GM18868 (cell line): ENCODE measurements around the gene TRMO.

Source experiments
- ATAC-seq: cut with Tn5 transposase; IDR thresholded peaks from one replicate; pipeline ENCODE4 v1.9.1; 2021; ENCODE audit warnings: mild to moderate bottlenecking, moderate library complexity; ENCODE audit not compliant: unreplicated experiment

The TRMO gene

DNA sequence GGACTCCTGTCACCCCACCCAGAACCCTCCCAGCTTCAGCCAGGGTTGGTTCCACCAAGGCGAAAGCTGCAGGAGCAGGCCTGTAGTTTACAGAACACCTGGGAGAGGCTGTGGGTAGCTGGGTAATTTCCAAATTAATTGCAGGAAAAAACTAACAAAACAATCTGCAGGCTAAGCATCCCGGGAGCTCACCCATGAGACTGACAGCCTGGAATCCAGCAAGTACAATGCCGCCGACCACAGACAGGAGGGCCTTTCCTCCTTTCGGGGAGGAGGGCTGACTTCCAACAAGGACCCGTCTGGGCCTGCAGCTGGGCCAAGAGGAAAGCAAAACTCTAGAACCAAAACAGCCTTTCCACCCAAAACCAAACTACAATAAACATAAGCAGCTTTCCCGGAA is 59.0 kb downstream of the TRMO start:
- ATAC-seq, result no peak

DNA sequence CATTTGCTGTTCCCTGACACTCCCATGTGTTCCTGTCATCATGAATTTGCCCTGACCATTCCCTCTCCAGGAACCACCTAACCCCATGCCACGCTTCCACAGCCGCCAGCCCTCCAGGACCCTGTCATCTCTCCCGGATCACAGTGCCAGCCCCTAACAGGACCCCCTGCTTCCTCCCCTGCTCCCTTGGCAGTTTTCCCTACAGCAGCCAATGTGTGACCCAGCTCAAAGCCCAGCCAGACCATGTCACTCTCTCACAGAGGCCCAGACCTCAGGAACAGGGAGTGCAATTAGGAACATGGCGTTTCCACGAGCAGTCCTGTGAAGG is 61.2 kb downstream of the TRMO start:
- no peak for ATAC-seq

DNA sequence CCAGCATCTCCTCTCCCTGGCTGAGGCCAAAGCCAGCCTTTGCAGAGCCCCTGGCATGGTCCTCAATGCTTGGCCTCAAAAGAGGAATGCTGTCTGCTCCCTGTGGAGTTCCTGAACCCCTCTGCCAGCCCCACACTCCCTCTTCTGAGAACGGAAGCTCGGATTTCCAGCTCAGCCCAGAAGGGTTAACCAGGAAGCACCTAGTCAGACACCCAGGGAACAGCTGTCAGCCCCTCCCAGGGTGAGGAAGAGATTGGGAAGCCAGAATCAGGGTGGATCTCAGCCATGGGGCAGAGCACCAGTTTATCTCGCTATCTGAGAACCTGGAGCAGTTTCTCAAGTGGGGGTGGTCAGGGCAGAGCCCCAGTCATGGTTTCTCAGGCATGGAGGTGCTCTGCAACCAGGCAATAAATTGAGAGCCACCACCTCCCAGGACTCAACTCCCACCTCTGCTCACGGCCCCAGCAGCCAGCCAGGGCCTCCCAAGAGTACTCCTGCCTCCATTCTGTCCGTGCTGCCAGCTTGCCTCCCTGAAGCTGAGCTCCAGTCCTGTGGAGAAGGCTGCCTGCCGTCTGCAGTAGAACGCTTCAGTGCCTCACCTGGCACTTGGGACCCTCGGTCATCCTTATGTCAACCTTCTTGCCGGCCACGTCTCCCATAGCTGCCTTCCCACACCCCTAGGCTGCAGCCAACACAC is 61.7 kb downstream of the TRMO start:
- ATAC-seq, result no peak

DNA sequence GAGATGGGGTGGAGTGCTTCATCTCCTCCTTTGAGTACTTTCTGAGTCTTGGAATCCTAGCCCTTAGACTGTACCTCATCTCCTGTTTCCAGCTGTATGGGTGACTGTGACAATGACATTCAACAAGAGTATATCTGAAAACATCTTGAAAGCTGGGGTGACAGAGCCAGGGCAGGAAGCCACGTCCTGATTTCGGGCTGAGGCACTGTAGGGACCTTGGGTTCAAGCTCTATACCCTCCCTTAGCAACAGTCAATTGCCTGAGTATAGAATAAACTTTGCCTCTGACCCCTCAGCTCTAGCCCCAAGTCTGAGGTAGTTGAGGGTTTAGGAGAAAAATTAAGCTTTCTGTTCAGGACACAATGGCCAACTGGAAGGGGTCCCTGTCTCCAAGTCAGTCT is 63.0 kb downstream of the TRMO start:
- ATAC-seq, result no peak

DNA sequence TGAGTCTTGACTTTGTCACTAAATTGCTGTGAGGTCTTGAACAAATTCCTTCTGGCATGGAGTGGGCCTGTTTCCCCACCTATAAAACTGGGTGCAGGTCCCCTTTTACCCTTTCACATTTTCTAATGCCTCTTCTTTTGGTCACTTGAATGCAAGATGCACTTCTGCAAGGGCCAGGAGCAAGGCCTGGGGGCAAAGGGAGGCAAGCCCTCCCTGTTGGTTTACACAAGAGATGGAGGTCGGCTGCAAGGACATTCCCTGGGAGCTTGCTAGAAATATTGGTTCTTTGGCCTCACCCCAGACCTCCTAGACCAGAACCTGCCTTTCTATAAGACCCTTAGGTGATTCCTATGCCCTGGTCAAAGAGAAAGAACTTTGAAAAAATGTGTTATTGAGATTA is 63.5 kb downstream of the TRMO start:
- no peak for ATAC-seq

DNA sequence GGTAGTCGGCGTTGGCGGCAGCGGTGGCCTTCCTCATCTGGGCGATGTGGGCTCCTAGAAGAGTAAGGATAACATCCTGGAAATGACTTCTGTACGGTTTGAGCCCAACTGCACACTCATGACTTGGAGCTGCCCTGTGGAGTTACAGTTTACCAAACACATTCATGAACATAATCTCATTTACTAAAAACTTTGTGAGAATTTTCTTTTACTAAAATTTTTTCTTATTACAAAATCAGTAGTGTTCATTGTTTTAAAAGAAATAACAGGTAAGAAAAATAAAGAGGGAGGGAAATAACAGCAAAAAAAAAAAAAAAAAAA is 63.9 kb downstream of the TRMO start:
- no peak for ATAC-seq

DNA sequence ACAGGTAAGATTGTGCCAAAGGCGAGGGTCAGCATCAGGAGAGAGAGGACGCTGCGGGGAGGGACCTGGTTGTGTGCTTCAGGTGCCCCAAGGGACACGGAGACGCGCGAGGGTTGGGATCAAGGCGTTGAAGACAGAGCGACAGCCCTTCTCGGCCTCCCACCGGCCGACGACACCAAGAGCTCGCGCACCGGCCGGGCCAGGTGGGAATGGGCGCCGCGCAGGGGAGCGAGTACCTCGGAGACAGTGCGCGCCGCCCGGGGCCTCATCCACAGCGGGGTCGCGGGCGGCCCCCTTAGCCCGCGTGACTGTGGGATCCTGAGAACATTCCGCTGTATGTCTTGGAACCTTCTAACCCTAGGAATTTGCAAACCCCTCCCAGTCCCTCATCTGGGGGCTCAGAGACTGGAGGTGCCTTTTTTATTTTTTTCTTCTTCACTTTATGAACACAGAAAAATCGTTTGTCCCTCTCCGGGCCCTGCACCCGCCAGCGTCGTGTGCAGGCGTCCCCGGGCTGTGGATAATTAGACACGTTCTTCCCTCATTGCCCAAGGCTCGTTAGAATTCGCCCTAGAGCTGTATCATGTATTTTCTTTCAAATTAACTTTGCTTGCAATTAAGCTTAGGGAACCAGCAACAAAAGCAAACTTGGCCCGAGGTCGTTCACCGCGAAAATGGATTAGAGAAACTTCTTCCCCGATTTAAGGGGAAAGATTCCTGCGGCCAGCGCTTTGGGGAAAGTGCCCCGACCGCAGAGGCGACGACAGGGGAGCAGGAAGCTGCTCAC is 64.5 kb downstream of the TRMO start:
- ATAC-seq, result no peak

DNA sequence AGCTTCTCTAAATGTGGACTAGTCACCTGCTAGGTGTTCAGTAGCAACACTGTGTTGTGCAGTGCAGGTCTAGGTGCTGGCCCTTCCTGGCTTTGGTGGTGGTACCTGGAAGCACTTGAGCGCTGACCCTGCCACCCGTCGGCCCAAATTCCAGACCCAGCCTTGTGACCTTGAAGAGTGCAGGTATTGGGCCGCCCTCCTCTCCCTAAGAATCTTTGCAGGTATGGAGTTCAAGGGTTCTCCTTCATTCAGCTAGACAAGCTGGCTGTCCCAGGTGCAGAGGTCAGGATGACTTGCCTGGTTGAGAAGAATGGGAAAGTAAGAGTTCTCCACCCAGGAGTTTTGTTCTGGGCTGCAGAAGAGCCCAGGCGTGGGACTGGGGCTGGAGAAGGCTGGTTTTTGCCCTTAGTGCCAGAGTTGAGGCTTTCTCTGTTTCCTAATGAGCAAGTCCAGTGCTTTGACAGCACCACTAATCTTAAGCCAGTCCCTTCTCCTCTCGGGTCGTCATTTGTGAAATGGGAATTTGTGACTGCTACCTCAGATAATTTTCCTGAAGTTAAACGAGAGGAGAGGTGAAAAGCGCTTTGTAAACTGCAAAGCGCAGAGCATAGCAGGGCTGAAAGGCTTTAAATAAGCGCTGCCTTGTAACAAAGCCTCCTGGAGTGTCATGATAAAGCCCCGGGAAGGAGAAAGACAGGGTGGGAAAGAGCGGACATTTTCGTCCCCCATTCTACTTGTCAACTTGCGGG is 65.3 kb downstream of the TRMO start:
- no peak for ATAC-seq

DNA sequence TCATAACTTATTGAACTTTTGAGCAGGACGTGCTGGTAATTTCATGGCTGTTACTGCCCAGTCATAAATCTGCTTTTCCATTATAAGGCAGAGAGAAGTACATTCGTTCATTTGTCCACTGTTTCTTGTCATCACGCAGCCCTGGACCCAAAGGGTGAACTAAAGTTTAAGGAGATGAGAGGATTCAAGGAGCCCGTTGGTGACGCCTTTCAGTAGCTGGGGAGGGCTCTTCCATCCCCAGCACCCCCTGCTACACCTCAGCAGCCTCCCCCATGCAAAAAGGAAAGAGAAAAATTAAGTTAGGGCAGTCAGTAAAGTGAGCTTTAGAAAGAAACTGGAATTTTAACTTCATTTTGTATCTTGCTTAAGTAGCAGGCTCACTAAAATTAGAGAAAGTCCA is 66.4 kb downstream of the TRMO start:
- no peak for ATAC-seq

DNA sequence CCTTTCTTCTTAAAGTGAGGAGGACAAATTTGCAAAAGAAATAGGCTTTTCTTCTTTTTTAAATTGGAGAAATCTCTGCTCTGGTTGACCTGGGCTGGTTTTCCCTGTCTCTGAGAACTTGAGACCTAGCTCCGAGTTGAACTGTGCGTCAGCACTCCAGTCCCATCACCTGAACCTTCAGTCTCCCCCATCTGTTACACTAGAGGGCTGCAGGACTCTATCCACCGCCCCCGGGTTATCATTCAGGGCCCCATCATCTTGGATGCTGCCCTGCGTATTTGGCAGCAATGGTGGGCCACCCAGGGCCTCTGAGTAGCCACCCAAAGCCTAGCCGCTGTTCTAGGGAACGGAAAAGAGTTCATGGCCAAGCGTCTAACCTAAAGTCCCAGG is 66.8 kb downstream of the TRMO start:
- ATAC-seq, result no peak

DNA sequence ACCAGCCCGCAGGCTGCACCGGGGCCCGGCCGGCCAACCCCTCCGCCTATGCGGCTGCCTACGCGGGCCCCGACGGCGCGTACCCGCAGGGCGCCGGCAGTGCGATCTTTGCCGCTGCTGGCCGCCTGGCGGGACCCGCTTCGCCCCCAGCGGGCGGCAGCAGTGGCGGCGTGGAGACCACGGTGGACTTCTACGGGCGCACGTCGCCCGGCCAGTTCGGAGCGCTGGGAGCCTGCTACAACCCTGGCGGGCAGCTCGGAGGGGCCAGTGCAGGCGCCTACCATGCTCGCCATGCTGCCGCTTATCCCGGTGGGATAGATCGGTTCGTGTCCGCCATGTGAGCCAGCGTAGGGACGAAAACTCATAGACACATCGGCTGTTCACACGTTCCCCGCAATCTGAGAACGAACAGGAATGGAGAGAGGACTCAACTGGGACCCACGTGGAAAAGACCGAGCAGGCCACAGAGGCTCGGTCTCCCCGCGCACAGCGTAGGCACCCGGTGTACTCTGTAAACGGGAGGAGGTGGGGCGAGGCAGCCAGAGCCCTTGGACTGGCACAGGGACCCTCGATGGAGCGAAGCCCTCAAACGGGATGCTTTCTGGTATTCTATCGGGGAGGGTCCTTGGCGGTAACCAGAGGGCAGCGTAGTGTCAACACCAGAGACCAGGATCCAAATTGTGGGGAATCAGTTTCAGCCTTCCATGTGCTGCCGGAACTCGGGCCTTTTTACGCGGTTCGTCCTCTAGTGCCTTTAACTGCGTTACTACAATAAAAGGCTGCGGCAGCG is 67.4 kb downstream of the TRMO start:
- ATAC-seq, result no peak
